SK-N-SH treated with all-trans-retinoic acid at 6 μM for 48 hours (cell line): ENCODE measurements around the gene TLCD1.

Source experiments
- ATAC-seq: fragments of 200-7000 bp; cut with Tn5 transposase; 3 replicates; pipeline ENCODE4 v1.9.1; 2020; ENCODE audit warnings: mild to moderate bottlenecking, moderate library complexity
- ARNTL ChIP-seq: fragments of 450-650 bp; formaldehyde crosslinking; IDR thresholded peaks from 2 replicates; pipeline ENCODE4 v1.5.0; 2020; ENCODE audit warnings: low read depth, mild to moderate bottlenecking, moderate library complexity, borderline replicate concordance
- BACH2 ChIP-seq: fragments of 250-450 bp; sonication (Bioruptor Pico); IDR thresholded peaks from 2 replicates; pipeline ENCODE4 v1.9.0; 2021; ENCODE audit warnings: mild to moderate bottlenecking, borderline replicate concordance
- CREB5 ChIP-seq: fragments of 250-450 bp; sonication (Bioruptor Pico); IDR thresholded peaks from 2 replicates; pipeline ENCODE4 v1.5.1; 2020; ENCODE audit warnings: low read depth, mild to moderate bottlenecking, moderate library complexity
- CSDC2 ChIP-seq: fragments of 250-450 bp; sonication (Bioruptor Pico); IDR thresholded peaks from 2 replicates; pipeline ENCODE4 v1.5.0; 2020; ENCODE audit warnings: mild to moderate bottlenecking, moderate library complexity
- CSRNP3 ChIP-seq: fragments of 250-450 bp; sonication (Bioruptor Pico); IDR thresholded peaks from 2 replicates; pipeline ENCODE4 v1.5.1; 2021; ENCODE audit warnings: mild to moderate bottlenecking, moderate library complexity
- ESRRG ChIP-seq: fragments of 250-450 bp; sonication (Bioruptor Pico); IDR thresholded peaks from 2 replicates; pipeline ENCODE4 v1.6.1; 2021; ENCODE audit warnings: mild to moderate bottlenecking
- ISL1 ChIP-seq: fragments of 250-450 bp; sonication (Bioruptor Pico); IDR thresholded peaks from 2 replicates; pipeline ENCODE4 v2.1.2; 2022; ENCODE audit warnings: mild to moderate bottlenecking, moderate library complexity
- OSR1 ChIP-seq: fragments of 250-450 bp; sonication (Bioruptor Pico); IDR thresholded peaks from 2 replicates; pipeline ENCODE4 v1.8.0; 2022; ENCODE audit warnings: moderate library complexity, mild to moderate bottlenecking, inconsistent platforms
- PATZ1 ChIP-seq: fragments of 250-450 bp; sonication (Bioruptor Pico); IDR thresholded peaks from 2 replicates; pipeline ENCODE4 v1.8.0; 2020; ENCODE audit warnings: mild to moderate bottlenecking, moderate library complexity, borderline replicate concordance
- POU6F1 ChIP-seq: fragments of 250-450 bp; sonication (Bioruptor Pico); IDR thresholded peaks from 2 replicates; pipeline ENCODE4 v1.8.0; 2021; ENCODE audit warnings: low read depth, mild to moderate bottlenecking, moderate library complexity, borderline replicate concordance
- PPARA ChIP-seq: fragments of 250-450 bp; sonication (Bioruptor Pico); IDR thresholded peaks from 2 replicates; pipeline ENCODE4 v1.5.0; 2020; ENCODE audit warnings: mild to moderate bottlenecking, borderline replicate concordance
- RARB ChIP-seq: fragments of 250-450 bp; sonication (Bioruptor Pico); IDR thresholded peaks from 2 replicates; pipeline ENCODE4 v1.8.0; 2021; ENCODE audit warnings: mild to moderate bottlenecking, moderate library complexity
- TCF4 ChIP-seq: fragments of 250-450 bp; sonication (Bioruptor Pico); IDR thresholded peaks from 2 replicates; pipeline ENCODE4 v1.8.0; 2021; ENCODE audit warnings: mild to moderate bottlenecking, moderate library complexity, borderline replicate concordance
- TOX ChIP-seq: fragments of 250-450 bp; sonication (Bioruptor Pico); IDR thresholded peaks from 2 replicates; pipeline ENCODE4 v1.8.0; 2021; ENCODE audit warnings: mild to moderate bottlenecking, moderate library complexity, borderline replicate concordance
- TSHZ2 ChIP-seq: fragments of 250-450 bp; sonication (Bioruptor Pico); IDR thresholded peaks from 2 replicates; pipeline ENCODE4 v1.5.0; 2020; ENCODE audit warnings: mild to moderate bottlenecking, moderate library complexity
- ZFP3 ChIP-seq: fragments of 250-450 bp; sonication (Bioruptor Pico); IDR thresholded peaks from 2 replicates; pipeline ENCODE4 v1.5.0; 2020; ENCODE audit warnings: mild to moderate bottlenecking, moderate library complexity
- ZFP30 ChIP-seq: fragments of 450-650 bp; formaldehyde crosslinking; IDR thresholded peaks from 2 replicates; pipeline ENCODE4 v1.5.0; 2022; ENCODE audit warnings: mild to moderate bottlenecking, moderate library complexity
- ZNF565 ChIP-seq: fragments of 450-650 bp; formaldehyde crosslinking; conservative IDR thresholded peaks from 2 replicates; pipeline ENCODE4 v1.5.0; 2020; ENCODE audit warnings: low read depth, mild to moderate bottlenecking, moderate library complexity
- ZNF70 ChIP-seq: fragments of 450-650 bp; formaldehyde crosslinking; IDR thresholded peaks from 2 replicates; pipeline ENCODE4 v1.5.0; 2020; ENCODE audit warnings: mild to moderate bottlenecking, moderate library complexity
- ZNF8 ChIP-seq: fragments of 450-650 bp; formaldehyde crosslinking; IDR thresholded peaks from 2 replicates; pipeline ENCODE4 v1.5.0; 2020; ENCODE audit warnings: mild to moderate bottlenecking, moderate library complexity

The TLCD1 gene

GRCh38 chr17:28702026-28702751 is 23.8 kb downstream of the TLCD1 start:
- ATAC-seq, result no peak
- TF ChIP-seq ZNF565 (CRISPR knock-in tag) (no peak), RARB (CRISPR knock-in tag) (no peak), ISL1 (no peak), ESRRG (CRISPR knock-in tag) (no peak)

GRCh38 chr17:28700830-28701492 is 25.1 kb downstream of the TLCD1 start:
- TF ChIP-seq ZFP3 (CRISPR knock-in tag) (no peak), PPARA (CRISPR knock-in tag) (no peak), TSHZ2 (CRISPR knock-in tag) (no peak), CSDC2 (CRISPR knock-in tag) (no peak), ESRRG (CRISPR knock-in tag) (no peak), ZNF70 (CRISPR knock-in tag) (no peak), ARNTL (no peak), POU6F1 (no peak), TOX (no peak), RARB (CRISPR knock-in tag) (no peak), ISL1 (no peak), ZNF8 (CRISPR knock-in tag) (no peak), PATZ1 (CRISPR knock-in tag) (no peak), BACH2 (CRISPR knock-in tag) (no peak), TCF4 (CRISPR knock-in tag) (no peak), CREB5 (no peak)
- ATAC-seq, result no peak

GRCh38 chr17:28700278-28700677 is 25.8 kb downstream of the TLCD1 start:
- no peak for ATAC-seq
- no peak for TF ChIP-seq OSR1 (CRISPR knock-in tag)
- TF ChIP-seq ESRRG (CRISPR knock-in tag), result no peak
- no peak for TF ChIP-seq ZNF8 (CRISPR knock-in tag)
- no peak for TF ChIP-seq POU6F1
- no peak for TF ChIP-seq ZFP30
- TF ChIP-seq TCF4 (CRISPR knock-in tag), result no peak
- TF ChIP-seq ARNTL, result no peak
- TF ChIP-seq ZNF70 (CRISPR knock-in tag), result no peak
- no peak for TF ChIP-seq ZNF565 (CRISPR knock-in tag)
- TF ChIP-seq CSRNP3 (CRISPR knock-in tag), result no peak
- no peak for TF ChIP-seq ZFP3 (CRISPR knock-in tag)
- TF ChIP-seq, all 23 proteins: peak for 0
